Measurements from ENCODE around the gene UPB1.

Gene UPB1

DNA sequence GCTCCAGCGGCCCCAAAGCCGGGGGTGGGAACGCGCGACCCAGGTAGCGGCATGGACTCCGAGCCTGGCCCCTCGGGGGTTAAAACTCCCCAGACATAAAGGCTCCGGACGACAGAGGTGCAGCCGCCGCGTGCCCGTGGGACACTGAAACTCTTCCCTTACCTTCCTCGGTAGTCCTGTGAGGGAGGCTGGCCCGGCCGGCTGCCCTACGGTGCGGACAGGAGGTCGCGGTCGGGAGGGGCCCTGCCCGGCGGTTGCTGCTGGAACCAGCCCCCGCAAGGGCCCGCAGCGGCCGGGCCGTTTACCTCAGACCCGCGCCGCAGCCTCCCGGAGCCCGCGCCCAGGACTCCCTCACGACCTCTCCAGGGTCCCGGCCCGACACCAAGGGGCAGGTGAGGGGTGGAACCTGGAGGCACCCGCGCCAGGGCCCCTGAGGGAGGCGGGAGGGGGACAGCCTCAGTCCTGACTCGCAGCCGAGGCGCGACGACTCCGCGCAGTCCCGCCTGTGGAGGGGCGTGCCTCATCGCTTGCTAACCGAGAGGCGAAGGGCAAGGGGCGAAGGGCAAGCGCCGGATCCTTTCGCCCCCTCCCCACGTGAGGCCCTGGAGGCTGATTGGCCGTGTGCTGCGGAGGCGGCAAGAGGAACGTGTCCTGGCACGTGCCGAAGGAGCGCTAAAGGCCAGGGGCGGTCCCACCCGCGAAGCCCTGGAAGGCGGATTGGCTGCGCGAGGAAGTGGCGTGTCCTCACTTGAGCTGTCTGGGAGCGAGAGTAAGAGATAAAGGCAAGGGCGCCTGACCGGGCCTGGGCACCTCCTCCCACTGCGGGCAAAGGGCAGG is at the start of gene UPB1:
Gene UPB1 (plus strand): TSS at position 805 of the 837 bp plus-strand sequence. CDS start 72 bp downstream, outside the sequence.
- DNase-seq = no peak

DNA sequence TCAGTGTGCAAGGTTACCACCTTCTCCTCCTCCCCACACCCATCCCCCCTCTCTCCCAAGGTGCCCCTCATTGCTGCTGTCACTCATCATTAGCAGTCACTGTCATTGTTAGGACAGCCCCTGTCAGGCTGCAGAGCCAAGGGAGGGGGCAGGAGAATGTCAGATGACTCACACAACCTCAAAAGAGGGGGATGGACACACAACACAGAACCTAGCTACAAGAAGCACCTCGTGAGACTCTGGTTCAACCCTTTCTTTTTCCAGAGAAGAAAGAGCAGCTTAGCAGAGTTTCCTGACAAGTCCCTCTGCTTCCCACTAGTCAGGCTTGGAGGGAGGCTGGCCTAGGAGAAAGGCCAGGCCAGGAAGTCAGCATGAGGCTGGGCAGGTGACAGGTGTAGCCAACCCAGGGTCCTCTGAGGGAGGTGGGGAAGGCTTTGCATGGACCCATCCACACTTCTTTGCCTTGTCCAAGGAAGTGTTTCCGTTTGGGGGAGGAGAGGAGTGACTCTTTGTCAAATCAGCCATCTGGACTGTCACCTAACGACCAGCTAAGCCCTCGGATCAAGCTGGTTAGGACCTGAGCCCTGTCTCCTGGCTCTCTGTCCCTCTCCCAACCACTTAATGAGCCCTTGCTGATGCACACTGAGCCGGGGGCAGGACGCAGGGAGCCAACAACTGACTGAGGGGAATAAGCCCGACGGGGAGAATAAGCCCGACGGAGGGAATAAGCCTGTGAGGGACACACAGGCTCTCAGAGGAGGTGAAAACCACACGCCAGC is 49.5 kb upstream of the UPB1 start:
- peak; percentile 47 for DNase-seq

DNA sequence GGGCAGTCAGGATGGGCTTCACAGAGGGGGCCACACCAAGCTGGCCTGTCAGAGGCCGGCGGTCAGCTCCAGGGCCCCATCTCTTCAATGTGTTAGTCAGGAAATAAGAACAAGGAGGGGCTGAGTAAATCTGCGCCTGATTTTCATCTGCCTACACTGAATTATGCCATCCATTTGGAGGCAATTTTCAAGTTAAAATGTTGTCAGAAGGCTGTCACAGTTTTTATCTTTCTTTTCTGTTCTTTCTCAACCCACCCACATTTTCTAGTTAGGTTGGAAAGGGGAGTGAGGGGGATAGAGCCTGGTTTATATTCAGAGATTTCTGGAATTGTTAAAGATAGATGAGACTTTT is 48.9 kb upstream of the UPB1 start:
- DNase-seq = no peak

DNA sequence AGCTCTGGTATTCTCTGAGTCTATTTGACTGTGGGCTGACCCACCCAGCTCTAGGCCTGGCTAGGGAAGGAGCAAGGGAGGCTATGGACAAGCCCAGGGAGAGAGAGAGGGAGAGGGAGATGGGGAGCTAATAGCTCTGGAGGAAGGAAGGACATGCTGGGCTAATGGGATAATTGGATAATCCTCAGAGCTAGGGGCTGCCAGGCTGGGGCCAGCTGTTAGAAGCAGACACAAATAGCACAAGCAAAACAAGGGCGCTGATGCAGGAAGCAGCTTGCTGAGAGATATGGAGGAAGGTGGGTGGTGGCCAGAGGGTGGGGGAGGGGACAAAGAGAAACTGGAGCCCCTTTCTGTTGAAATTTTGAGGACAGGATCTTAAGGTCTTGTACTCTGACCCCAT is 44.5 kb upstream of the UPB1 start:
- peak; percentile 97 for DNase-seq

DNA sequence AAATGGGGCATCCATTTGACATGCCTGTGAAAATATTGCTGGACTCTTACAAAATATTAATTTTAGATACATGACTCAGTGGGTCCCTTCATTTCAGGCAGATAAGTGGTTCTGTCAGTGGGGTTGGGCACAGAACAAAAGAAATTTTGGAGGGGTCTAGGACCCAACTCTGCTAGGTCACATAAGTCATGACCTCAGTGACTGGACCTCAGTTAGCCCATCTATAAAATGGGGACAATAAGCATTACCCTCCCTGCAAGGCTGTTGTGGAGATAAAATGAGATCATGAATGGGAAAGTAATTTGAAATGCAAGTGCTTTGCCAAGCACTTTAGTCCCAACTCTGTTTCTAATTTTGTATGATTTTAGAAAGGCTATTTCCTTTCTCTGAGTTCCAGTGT is 44.0 kb upstream of the UPB1 start:
- DNase-seq = no peak

DNA sequence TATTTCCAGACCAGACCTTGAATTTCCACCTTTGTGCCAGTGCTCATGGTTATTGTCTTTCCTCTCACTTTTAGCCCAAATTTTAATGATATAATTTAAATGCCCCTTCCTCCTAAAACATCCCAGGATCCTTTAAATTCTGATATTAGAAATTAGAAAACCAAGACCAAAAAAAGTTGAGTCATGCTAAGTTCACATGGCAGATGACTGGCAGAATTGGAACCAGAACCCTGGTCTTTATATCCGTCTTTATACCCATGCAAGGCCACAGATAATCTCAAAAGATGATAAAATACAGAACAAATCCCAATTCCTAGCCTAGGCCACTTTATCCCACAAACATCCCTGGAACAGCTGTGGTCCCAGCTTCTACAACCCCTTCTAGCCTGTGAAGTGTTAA is 41.3 kb upstream of the UPB1 start:
- DNase-seq = no peak

DNA sequence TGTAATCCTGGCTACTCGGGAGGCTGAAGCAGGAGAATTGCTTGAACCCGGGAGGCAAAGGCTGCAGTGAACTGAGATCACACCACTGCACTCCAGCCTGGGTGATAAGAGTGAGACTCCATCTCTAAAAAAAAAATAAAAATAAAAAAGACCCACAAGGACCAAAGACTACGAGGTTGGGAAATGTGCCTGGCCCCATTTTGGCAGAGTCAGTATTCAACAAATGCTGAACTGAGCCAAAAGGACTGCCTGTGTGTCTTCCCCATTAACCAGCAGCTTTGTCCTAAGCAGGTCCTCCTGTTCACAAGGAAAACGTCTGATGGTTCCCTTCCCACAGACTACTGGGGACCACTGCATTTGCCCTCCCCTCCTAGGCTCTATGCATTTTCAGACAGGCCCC is 40.1 kb upstream of the UPB1 start:
- DNase-seq = no peak

DNA sequence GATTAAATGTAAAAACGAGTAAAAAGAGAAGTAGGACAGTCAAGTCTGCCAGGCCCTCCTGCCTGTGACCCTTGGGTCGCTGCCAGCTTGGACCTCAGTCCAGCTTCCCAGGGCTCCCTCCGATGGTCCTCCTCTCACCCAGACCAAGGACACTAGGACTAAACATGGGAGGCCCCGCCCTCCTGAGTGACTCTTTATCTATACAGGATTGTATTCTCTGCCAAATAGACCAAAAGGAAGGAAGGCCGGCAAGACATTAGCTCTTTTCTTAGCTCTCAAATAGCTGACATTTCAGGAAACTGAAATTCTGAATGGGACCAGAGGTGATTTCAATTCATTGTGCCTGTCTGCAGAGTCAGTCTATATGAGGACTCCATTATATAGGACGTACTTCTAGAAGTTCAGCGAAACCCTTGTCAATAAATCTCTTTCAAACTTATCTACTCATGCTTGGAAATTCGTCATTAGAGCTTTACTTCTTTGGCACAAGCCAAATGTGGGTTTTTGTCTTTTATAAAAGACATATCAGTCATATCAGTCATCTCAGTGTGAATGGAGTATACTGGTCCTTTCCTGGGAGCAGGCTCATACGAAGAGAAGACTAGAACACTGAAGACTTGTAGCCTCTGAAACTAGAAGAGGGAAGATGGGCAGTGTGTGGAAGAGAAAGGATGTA is 39.2 kb upstream of the UPB1 start:
- no peak for DNase-seq

DNA sequence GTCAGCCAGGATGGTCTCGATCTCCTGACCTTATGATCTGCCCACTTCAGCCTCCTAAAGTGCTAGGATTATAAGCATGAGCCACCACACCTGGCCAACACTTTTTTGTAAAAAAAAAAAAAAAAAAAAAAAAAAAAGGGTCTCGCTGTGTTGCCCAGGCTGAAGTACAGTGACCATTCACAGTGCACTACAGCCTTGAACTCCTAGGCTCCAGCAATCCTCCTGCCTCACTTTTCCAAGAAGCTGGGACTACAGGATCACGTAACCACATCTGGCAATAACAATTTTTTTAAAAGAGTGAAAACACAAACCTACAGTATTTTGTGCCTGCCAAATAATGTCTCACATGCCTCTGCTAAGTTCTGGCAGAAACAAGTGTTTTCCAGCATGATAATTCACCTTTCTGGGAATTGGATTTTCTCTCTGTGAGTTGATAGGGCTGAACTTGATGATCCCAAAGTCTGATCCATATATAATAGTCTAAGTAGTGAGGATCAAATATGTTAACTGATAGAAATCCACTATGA is 37.2 kb upstream of the UPB1 start:
- no peak for DNase-seq

DNA sequence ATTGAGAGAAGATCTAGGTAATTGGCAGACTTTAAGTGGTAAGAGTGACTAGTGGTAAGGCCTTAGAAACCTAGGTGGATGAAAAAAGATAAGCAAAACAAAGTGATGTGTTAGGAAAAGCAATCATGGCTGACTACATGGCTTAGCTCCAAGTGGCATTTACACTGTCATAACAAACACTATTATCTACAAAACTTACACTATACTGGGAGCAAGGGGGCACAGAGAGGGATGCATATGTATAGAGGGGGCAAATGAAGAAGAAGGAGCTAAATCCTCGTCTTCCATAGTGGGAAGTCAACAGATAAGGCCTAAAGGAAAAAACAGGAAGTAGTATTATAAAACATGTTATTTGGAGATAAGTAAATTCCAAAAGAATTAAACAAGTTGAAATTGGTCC is 35.2 kb upstream of the UPB1 start:
- DNase-seq = no peak

DNA sequence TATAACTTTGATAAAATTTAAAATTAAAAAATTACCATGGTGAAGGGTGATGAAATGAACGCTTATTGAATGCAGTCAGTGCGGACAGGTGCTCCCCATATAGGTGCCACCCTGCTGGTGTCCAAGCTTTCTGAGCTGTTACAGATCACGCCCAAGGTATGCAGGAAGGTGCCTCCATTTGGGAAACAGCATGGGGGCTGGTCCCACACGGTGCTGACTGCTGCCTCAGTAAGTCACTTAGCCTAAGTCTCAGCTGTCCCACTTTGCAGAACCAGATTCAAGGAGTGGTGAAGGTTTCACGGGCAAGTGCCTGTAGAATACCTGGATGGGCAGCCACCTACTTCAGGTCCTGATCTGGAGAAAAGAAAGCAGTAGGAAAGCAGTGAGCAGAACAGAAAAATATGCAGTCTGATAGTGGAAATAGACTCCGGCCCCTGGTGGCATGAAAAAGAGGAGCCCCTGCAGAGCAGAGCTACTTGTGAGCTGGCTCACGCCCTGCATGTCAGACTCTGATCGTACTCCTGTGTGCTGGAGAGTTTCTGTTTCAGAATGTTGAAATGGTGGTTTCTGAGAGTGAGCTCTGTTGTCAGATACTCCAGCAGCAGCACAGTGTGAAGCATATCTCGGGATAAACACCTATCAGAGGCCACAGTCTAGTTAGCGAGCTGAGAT is 34.6 kb upstream of the UPB1 start:
- no peak for DNase-seq

DNA sequence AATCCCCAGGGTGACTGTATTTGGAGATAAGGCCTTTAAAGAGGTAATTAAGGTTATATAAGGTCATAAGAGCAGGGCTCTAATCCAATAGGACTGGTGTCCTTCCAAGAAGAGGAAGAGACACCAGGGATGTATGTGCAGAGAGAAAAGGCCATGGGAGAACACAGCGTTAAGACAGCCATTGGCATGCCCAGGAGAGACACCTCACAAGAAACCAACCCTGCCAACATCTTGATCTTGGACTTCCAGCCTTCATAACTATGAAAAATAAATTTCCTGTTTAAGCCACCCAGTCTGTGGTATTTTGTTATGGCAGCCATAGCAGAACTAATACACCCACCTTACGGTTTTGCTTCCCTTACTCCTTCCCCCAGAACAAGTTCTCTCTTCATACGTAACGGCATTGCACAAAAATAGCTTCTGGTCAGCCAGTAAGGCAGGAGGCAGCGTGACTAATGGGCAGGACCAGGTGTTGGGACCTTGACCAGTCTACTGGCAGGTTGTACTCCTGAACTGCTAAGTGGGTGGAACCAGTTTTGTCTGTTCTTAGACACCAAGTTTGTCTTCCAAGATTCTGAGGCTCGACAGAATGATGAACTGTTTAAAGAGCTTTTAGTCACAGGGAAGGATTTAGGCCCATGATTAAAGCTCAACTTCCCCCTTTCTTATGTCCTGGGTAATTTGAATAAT is 31.9 kb upstream of the UPB1 start:
- DNase-seq = no peak

DNA sequence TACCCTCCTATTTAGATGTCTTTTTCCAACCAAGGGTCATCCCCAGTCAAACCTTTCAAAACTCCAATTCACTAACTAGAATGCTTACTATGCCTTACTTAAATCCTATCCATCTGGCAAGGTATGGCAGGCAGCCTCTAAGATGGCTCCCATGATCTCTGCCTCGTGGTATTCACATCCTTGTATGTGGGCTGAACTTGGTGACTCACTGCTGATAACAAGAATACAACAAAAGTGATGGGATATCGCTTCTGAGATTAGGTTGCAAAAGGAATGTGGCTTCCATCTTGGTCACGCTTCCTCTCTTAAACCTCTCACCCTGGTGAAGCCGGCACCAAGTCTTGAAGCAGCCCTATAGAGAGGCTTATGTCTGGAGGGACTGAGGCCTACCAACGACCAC is 29.6 kb upstream of the UPB1 start:
- no peak for DNase-seq

DNA sequence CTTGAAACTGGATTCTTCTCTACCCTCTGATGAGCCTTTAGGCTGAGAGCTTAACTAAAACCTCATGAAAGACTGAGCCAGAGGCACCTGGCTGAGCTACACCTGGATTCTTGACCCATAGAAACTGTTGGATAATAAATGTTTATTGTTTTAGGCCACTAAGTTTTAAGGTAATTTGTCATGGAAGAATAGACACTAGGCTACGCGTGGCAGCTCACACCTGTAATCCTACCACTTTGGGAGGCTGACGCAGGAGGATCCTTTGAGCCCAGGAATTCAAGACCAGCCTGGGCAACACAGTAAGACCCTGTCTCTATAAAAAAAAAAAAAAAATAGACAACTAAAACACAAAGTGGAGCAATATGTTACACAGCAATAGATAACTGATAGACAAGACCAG is 29.2 kb upstream of the UPB1 start:
- no peak for DNase-seq

DNA sequence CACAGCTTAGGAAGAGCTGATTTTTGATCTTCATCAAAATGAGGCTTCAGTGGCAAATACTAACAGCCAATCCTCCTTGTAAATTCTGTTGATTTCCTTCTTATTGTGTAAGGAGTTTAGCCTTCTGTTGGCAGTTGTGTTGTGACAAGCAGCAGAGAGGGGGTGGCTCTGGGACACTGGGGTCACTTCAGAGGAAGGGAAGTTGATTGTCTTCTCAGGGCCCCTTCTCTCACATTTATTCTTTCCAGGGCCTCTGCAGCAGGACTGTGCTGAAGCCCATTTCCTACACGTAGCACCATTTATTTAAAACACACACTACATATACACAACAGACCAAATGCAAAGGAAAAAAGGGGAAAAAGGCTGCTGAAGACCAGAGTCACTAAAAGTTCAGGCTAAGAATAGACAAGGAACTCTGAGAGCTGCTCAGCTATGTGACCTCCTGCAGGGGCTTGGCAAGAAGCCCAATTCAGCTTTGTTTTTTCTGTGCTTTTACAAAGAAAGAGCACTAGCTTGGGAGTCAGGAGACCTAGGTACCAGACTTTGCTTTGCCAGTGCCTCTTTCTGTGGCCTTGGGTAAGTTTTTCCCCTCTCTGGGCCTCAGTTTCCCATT is 28.3 kb upstream of the UPB1 start:
- DNase-seq = peak; percentile 66

DNA sequence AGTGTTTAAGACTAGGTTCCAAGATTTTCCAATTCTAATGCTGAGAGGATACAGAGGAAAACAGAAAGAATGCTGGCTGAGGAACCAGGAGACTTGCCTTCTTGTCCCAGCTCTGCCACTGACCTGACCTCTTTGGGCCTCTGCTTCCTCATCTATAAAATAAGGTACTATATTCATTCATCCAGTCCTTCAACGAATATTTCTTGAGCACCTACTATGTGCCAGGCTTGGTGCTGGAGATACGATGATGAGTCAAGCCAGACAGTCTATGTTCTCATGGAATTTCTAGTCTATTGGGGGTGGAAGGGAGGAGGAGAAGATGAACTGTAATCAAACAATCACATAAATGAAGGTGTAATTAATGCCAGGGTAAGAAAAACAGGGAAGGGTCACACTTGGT is 27.8 kb upstream of the UPB1 start:
- no peak for DNase-seq

DNA sequence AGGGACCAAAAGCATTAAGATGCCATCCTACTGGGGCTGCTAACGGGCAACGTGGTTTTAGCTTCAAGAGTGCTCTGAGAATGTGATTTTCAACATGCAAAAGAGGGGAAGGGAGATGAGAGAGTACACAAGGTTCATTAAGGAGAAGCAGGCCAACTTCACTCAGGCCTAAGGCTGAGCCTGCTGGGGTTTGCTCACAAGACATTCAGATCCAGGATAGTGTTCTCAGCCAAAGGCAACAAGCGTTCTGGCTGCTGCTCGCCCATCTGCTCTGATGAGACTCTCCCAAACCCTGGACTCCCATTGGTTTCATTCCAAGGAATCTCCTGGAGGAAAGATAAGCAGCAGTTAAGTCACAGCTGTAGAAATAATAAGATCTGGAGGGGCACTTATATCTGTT is 23.6 kb upstream of the UPB1 start:
- DNase-seq = no peak

DNA sequence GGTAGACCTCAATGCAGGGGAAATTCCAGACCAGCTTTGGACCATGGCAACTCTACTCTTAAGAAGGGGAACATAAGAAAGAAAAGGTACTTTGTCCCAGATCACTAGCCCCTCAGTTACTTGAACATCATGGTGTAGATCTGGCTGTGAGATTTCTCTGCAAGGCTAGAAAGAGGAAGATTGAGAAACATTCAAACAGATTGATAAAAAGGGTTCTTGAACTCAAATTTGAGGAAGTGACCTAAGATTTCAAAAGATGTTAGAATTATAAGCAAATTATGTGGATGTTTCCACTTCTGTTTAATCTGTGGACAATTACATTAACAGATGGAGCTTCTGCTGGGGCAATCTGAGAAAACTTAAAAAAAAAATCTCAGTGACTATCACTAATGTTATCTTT is 21.8 kb upstream of the UPB1 start:
- DNase-seq = no peak

DNA sequence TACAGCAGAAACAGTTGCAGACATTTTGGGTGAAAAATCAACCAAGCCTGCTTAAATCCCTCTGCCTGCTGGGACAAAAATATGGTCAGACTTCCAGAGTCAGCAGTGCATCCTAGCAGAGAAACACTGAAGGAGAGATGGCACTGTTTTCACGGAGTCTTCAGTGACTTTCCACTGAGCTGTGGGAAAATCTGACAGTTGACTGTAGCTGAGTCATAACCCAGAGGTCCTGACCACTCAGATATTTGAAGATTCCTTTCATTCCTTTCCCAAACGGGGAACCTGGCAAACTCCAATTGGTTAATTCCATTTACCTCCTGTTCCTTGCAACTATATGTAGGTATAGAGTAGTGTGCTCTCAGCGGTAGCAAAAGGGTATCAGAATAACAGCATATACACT is 20.9 kb upstream of the UPB1 start:
- no peak for DNase-seq

DNA sequence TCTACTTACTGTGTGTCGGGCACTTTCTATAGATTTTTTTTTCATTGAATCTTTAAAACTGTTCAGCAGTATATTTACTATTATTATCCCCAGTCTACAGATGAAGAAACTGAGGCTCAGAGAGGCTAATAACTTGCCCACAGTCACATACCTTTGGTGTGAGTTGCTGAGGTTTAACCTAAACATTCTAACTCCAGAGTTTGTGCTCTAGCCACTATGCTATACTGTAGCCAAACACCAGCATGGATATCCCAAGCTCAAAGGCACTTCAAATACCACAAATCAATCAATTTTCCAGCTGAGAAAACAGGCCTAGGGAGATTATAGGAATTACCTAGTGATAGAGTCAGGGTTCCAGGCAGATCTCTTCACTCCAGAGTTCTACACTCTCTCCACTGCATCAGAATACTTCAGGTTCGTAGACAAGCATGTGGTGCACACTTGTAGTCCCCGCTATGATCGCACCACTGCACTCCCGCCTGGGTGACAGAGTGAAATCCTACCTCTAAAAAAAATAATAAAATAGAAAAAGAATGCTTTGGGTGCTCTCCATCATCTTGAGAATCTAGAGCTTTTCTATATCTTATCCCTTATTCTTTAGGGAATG is 20.4 kb upstream of the UPB1 start:
- DNase-seq = no peak

DNA sequence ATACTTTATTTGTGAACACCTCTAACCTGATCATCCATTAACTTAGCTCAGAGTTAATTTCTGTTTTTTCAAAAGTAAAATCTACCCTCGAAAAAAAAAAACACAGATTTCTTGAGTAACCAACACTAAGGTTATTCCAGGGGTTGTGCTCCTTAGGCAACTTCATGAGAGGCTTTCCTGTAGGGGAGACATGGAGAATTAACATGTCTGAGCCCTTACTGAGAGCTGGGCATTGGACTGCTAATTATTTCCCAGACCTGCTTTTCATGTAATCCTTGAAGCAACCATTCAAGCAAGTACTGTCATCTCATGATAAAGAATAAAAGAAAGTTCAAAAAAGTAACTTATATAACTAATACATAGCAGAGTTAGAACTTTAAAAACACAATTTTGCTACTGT is 13.5 kb upstream of the UPB1 start:
- DNase-seq = peak; percentile 22

DNA sequence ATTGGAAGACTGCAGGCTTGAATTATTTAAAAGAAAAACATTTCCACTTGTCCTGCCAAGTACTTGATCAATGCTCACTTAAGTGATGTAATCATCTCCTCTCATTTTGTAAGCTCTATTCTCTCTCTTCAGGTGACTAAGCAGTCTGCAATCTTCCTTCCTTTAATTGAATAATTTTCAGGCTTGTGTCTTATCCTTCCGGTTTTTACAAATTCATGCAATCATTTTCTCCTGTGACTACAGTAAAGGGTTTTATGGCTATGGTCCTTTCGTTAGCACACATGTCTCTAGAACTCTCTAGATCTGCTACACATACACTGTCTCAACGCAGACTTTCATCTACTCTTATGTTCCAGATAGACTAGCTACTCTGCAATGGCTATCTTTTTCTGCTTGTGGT is 12.6 kb upstream of the UPB1 start:
- DNase-seq = peak; percentile 84

Data from NCI-H69 (cell line).